HG03103 (cell line): ENCODE data around the gene DICER1.

Experiments used
- ATAC-seq: cut with Tn5 transposase; IDR thresholded peaks from one replicate; pipeline ENCODE4 v1.9.1; 2021; ENCODE audit warnings: low read depth; ENCODE audit not compliant: unreplicated experiment

The DICER1 gene

DNA sequence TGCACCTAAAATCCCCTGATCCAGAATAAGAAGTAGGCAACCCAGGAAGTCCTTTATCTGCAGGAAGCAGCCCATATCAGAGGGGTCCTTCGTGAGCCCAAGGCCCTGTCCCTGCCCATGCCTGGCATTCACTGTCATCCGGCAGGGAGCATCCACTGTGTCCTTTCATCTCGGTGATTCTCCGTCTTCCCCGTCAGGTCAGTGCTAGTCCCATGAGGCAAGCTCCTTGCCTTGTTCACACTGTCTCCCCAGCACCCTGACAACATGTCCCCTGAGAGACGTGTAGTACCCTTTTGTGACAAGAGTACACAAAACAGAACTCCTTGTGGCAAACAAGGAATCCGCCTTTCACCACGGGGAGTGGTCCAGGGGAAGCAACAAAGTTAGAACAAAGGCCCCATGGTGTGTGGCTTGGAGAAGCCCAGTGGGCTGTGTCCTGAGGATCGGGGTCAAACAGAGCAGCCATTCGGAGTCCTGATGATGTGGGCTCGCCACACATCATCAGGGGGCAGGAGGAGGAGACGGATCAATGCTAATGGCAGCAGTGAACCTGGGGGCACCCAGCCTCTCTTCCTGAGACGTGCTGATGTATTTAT, 112.1 kb downstream of the DICER1 start:
- ATAC-seq = no peak

DNA sequence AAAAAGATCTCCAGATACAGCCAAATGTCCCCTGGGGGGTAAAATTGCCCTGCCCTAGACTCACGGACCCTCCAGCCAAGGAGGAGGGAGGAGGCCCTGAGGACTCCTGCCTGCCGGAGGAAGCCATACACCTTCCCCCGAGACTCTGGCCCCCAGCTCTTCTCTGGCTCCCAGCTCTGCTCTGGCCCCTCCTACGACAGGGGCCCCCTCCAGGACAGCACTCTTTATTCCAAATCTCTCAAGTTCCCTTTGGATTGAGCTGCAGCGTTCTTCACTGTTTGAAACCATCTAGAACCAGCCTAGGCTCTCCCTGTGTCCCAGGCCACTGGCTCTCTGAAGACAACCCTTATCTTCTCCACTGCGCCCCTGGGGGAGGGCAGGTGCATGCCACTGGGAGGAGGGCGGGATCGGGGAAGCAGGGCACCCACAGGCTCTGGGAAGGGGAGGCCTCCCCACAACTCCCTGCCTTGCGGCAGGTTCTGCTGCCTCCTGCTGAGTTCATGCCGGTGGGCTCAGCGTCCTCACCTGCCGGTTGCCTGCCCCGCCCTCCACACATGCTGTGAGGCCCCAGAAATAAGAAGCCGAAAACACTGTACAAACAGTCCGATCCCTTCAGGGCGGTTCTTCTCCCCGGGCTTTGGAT, 112.7 kb downstream of the DICER1 start:
- no peak for ATAC-seq

DNA sequence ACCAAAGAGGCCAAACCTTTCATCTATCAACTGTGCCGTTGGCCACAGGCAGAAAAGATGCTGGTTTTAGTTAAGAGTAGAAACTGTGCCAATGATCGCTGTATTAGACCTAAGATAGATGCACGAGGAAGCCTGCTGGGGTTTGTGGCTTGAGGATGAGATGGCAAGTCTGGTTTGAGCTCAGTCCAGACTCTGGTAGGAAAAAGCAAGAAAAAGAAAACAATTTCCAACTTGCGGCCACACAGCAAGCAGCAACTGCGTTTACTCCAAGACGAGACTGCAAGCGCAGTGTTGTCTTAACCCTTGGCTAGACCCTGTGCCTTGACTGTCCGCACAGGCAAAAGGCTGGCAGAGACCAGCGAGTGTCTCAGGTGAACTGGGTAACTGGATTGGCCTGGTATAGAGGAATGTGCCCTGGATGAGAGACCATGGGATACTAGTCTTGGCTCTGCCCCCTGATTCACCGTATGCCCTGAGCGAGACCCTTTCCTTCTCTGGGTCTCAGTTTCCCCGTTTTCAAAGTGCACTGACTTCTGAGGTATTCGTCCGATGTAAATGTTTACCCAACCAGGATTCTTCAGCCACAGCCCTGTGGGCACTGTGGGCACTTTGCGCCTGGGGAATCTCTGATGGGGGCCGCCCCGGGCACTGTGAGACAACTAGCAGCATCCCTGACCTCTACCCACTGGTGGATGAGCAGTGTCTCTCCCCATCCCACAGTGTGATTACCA, 113.4 kb downstream of the DICER1 start:
- ATAC-seq = no peak

DNA sequence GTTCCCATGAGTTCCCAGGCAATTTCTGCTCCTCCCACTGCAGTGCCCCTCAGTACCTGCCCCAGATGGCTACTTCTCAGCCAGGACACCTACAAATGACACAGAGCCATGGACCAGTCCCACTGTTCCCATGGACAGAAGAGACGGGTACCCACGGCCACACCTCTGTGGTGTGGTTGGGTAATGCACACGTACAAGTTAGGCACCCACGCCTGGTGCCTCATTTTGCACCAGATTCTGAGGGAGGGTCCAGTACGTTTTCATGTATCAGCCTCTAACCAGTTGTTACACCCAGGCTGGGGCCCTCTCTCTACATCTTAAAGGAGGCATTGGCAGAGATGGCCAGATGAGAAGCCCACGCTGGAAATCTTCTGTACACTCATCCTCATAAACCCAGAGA, 114.0 kb downstream of the DICER1 start:
- ATAC-seq = no peak

GRCh38 chr14:95041477-95042020, 115.8 kb downstream of the DICER1 start:
- ATAC-seq = no peak

- no peak for ATAC-seq
Measured at GRCh38 chr14:95040708-95041476, 116.4 kb downstream of the DICER1 start.

DNA sequence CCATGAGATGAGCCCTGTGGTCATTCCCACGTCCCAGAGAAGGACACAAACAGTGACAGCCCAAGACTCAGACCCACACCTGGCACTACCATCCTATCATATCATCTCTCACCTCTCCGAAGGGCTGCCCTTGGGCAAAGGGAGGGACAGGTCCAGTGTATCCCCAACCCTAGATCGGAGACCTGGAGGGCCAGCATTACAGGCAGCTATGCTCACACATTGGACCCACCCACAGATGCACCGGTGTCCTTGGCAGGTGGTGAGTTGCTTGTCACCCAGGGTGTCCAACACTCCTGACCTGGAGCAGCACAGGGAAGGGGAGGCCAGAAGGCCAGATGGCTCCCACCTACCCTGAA, 117.4 kb downstream of the DICER1 start:
- no peak for ATAC-seq

- no peak for ATAC-seq
Measured at GRCh38 chr14:95039259-95039992, 117.9 kb downstream of the DICER1 start.

GRCh38 chr14:95038521-95039250, 118.6 kb downstream of the DICER1 start:
- no peak for ATAC-seq

DNA sequence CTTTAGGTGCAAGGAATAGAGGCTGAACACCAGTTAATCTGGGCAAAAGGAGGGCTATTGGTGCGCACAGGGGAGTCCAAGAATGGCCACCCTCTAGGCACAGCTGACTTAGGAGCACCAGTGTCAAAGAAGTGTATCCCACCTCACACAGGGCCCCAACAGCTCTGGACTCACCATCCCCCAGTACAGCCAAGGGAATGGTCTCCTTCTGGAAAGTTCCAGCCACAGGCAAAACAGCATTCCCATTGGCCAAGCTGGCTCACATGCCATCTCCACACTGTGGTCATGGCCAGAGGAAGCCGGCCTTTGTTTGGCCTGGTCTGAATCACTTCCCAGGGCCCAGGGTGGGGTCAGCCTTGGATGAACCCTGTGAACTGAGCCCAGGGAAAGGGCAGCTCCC, 120.1 kb downstream of the DICER1 start:
- no peak for ATAC-seq
